GM13976 (cell line): ENCODE measurements around the gene FOXO3.

Experiments
- DNase-seq: peaks from one replicate; pipeline ENCODE4 v3.0.0; 2012; ENCODE audit warnings: low spot score
- in situ Hi-C: fragments of 300-500 bp; cut with MboI; formaldehyde crosslinking; loops from one replicate; pipeline ENCODE4 v1.12.0; 2022; ENCODE audit warnings: low sequenced_read_pairs, mixed read lengths, inconsistent platforms; ENCODE audit not compliant: unreplicated experiment
- TF ChIP-seq, protein P1 (sequence below): IDR thresholded peaks from 2 replicates; pipeline ENCODE4 v1.5.1; 2012; ENCODE audit warnings: borderline replicate concordance, mild to moderate bottlenecking; ENCODE audit not compliant: insufficient read depth; ENCODE audit errors: extremely low read depth, missing control alignments, control extremely low read depth

The FOXO3 gene

DNA sequence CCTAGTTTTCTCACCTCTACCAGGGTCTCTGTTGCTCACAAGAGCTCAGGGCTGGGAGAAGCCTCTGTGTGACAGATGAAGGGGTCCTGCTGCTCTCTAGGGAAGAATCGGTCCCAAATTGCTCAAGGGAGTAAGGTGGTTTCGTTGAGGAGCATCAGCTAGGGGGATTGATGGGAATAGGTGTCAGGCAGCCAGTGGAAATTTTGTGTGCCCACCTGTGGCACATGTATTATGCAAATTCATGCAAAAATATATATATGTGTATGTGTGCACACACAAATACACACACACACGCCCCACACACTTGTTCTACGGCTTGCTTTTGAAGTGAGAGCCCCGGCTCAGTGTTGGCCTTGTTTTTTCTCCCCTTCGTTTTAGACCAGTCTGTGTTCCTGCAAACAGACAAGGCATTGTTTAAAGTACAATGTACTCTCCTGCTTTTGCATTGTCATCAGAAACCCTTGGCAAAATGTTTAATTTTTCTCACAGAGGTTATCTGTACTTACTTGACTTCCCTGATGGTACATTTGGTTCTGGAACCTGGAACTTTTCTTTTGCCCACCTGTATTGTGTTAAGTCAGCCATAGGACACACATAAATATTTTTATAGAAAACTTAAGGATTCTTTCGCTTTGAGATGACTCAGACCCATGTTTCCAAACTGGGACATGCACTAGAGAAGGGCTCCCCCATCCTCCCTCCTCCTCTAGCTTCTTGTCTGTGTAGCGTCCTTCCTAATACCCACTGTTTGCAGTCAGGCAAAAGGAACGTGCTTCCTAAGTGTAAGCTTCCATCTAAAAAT lies 26.7 kb downstream of the FOXO3 start:
- no peak for DNase-seq
- TF ChIP-seq, protein P1, sequence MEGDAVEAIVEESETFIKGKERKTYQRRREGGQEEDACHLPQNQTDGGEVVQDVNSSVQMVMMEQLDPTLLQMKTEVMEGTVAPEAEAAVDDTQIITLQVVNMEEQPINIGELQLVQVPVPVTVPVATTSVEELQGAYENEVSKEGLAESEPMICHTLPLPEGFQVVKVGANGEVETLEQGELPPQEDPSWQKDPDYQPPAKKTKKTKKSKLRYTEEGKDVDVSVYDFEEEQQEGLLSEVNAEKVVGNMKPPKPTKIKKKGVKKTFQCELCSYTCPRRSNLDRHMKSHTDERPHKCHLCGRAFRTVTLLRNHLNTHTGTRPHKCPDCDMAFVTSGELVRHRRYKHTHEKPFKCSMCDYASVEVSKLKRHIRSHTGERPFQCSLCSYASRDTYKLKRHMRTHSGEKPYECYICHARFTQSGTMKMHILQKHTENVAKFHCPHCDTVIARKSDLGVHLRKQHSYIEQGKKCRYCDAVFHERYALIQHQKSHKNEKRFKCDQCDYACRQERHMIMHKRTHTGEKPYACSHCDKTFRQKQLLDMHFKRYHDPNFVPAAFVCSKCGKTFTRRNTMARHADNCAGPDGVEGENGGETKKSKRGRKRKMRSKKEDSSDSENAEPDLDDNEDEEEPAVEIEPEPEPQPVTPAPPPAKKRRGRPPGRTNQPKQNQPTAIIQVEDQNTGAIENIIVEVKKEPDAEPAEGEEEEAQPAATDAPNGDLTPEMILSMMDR = no peak
- in situ Hi-C loops = no loop called here

DNA sequence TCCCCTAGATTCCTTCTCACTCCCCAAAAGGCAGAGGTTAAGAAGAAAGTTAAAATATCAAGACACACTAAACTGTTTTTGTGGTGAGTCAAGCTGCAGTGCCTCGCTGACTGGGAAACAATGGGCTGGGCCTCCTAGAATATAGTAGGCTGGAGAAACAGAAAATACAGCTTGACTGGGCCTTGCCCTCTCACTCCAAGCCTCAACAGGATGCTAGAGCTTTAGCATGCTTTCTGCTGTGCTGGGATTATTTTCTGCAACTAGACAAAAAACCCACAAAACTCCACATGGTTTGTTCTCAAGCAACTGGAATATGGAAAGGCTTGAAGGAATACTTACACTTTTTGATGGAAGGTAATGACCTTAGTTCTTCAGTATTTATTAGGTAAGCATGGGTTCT lies 27.9 kb downstream of the FOXO3 start:
- TF ChIP-seq, protein P1 = no peak
- DNase-seq = no peak
- in situ Hi-C loops = no loop called here

DNA sequence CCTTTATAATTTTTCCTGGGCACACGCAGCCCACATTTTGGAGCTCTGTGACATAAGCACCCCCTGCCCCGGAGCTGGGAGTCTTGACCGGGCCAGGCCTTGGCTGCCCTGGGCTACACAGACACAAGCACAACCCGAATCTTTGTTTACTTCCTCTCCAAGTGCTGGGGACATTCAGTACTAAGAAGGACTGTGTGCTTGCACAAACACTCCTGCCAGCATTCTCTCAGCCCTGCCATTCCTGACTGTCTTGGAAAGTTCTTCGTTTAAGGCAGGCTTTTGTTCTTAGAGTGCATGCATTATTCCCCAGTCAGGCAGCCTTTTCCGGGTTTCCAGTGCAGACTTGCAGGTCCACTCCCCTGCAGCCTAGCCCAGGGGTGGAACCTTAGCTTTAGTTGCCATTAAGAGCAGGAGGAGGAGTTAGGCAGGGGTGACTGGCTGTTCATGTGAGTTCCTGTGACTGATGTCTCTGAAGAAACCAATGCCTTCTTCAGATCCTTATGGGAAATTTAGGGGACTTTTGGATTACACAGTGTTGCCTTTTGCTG lies 28.6 kb downstream of the FOXO3 start:
- DNase-seq = no peak
- in situ Hi-C loops = no loop called here
- TF ChIP-seq, protein P1 = no peak

DNA sequence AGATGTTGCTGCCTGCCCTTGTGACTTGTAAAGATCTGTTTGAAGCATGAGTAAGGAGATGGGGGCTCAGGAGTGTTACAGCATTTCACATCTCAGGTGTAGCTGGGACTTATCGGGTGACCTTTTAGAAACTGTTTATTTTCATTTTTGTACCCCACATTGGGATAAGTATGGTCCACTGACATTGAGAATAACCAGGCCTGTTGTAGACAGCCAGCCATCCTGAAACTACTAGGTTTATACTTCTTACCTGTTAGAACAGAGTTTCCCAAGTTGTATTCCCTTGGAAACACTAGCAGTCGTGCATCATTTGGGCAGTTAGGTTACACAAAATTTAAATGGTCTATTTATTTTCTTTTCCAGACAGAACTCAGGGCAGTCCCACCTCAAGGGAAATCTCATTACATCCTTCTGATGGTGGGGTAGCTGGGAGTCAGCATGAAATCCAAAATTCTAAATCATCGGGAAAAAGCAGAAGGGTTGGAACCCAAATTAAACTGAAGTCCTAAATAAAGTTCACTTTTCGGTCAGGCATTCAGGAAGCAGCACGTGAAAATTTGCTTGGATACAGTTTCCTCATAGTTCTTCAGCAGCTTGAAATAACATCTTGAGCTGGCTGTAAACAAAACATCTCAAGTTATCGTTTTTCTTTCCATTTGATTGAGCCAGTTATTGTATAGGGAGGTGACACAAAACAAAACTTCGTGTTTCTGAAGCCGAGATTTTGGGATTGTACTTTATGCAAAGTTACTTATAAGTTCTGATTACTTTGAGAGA lies 30.5 kb downstream of the FOXO3 start:
- no peak for DNase-seq
- TF ChIP-seq, protein P1 = no peak
- in situ Hi-C loops = no loop called here

DNA sequence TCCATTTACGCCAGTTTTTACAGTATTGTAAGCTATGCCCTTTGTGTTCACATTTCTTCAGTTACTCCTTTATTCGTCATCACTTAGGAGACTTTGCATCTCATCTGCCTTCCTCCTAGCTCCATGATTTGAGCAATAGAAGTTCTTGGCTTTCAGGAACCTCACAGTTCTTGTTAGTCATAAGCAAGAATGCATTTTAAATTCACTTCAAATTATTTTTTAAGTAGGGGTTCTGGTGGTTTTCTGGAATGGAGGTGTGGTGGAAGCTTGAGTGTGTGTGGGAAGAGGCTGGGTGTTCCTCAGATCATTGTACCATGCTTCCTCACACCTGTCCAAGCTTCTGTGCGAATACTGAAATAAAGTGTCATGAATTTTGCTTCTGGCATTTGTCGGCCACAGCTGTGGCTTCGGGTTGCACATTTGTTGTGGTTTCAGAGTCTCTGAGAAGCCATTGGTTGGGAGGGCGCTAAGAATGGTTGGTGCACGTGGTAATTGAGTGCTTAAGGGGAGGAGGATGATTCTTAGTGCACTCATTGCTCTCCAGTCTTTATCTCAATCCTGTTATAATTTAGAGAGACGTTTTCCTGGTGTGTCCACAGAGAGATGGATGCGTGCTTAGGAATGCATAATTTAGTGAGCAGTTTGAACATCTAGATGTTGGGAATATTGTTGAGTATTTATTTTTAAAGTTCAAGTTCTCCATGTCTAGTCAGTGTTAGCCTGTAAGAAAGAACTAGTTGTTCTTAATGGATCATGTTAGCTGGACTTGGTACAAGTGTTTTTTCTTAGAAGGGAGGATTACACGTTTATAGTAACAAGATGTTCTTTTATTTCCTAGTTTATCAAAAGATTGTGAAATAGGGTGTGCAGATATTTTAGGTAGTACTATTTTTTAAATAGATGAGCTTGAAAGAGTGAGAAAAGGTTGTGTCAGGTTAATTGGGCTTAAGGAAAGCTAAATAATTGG lies 31.9 kb downstream of the FOXO3 start:
- DNase-seq = peak; percentile 48
- in situ Hi-C loops = no loop called here
- TF ChIP-seq, protein P1 = no peak

DNA sequence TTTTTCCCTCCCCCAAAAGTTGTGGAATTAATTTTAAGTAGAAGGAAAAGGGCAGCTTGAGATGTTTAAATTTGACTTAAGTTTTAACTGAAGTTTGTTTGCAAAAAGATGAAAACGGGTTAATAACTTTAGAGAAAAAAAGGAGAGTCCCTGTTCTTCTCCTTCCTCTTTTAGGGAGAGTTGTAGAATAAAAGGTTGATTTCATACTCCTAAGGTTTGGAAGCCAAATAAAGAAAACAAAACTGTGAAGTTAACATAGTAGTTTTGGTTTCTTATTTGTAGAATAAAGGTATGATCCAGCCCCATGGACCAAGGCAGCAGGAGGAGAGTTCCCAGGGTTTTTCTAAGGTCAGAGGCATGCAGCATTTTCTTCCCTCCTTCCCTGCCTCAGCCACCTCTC lies 33.4 kb downstream of the FOXO3 start:
- no peak for DNase-seq
- TF ChIP-seq, protein P1 = no peak
- in situ Hi-C loops = no loop called here
